A172 (cell line): Measurements from ENCODE around the gene GALNT2. TPM values are rescaled to one million over a fixed set of nuclear protein-coding genes. Genes with fewer than 3 reads are reported as not detected.

Experiments
- DNase-seq: peaks from one replicate; pipeline ENCODE4 v3.0.0-alpha.2; 2015; ENCODE audit warnings: low spot score
- total RNA-seq: library from RNA; depleted of rRNA; stranded (reverse); fragments of >200 nt; shearing (Covaris generic); gene quantifications from 2 replicates; pipeline ENCODE4 v1.2.3, GENCODE V29; 2014; rRNA removed

Gene GALNT2
- total RNA-seq: 79.8 and 84.9 TPM in 2 replicates

GRCh38 chr1:230066466-230067404 lies at the start of gene GALNT2:
Gene GALNT2, plus strand, starts transcription at chr1:230067238. Its CDS starts 43 bp downstream, at chr1:230067281.
- DNase-seq: peak; percentile 79

- DNase-seq: no peak
Measured at GRCh38 chr1:230020451-230020850, 46.6 kb upstream of the GALNT2 start.

GRCh38 chr1:230022666-230023380 lies 44.2 kb upstream of the GALNT2 start:
- no peak for DNase-seq

GRCh38 chr1:230025686-230026085 lies 41.4 kb upstream of the GALNT2 start:
- no peak for DNase-seq

- no peak for DNase-seq
Measured at GRCh38 chr1:230026139-230026538, 40.9 kb upstream of the GALNT2 start.

- no peak for DNase-seq
Measured at GRCh38 chr1:230026572-230026971, 40.5 kb upstream of the GALNT2 start.

GRCh38 chr1:230028602-230029223 lies 38.3 kb upstream of the GALNT2 start:
- no peak for DNase-seq

GRCh38 chr1:230029244-230029941 lies 37.6 kb upstream of the GALNT2 start:
- no peak for DNase-seq

GRCh38 chr1:230030122-230030821 lies 36.8 kb upstream of the GALNT2 start:
- no peak for DNase-seq

- DNase-seq: peak; percentile 39
Measured at GRCh38 chr1:230031131-230031530, 35.9 kb upstream of the GALNT2 start.

GRCh38 chr1:230032516-230033281 lies 34.3 kb upstream of the GALNT2 start:
- no peak for DNase-seq

- no peak for DNase-seq
Measured at GRCh38 chr1:230037261-230037660, 29.8 kb upstream of the GALNT2 start.

GRCh38 chr1:230040440-230040839 lies 26.6 kb upstream of the GALNT2 start:
- DNase-seq: no peak

- no peak for DNase-seq
Measured at GRCh38 chr1:230043081-230043480, 24.0 kb upstream of the GALNT2 start.

GRCh38 chr1:230044729-230045128 lies 22.3 kb upstream of the GALNT2 start:
- no peak for DNase-seq

GRCh38 chr1:230047114-230047865 lies 19.7 kb upstream of the GALNT2 start:
- peak; percentile 52 for DNase-seq

- no peak for DNase-seq
Measured at GRCh38 chr1:230048322-230048721, 18.7 kb upstream of the GALNT2 start.

- no peak for DNase-seq
Measured at GRCh38 chr1:230048922-230049321, 18.1 kb upstream of the GALNT2 start.

GRCh38 chr1:230049731-230050130 lies 17.3 kb upstream of the GALNT2 start:
- DNase-seq: no peak
